H1 (cell line): ENCODE measurements around the gene CEP170. TPM values are rescaled to one million over a fixed set of nuclear protein-coding genes. Genes with fewer than 3 reads are reported as not detected.

Experiments used
- CTCF ChIA-PET: fragments of 300-600 bp; sonication (Branson Sonifier 250); formaldehyde crosslinking; loops from one replicate; lab custom pipeline; 2021; ENCODE audit not compliant: partially characterized antibody; lab: Charles Lee
- POLR2A ChIA-PET: fragments of 300-600 bp; sonication (Branson Sonifier 250); formaldehyde crosslinking; loops from one replicate; lab custom pipeline; 2021; ENCODE audit warnings: inconsistent platforms; ENCODE audit not compliant: partially characterized antibody; lab: Charles Lee
- DNase-seq, 2 experiments: peaks; one replicate each; pipeline versions ENCODE4 v3.0.0 to v3.0.0-alpha.2; 2010 to 2022; ENCODE audit warnings: low spot score in 2 of 2, low read depth in 1 of 2, mixed read lengths in 1 of 2
- FAIRE-seq: peaks from 2 replicates; lab custom pipeline; 2011; peaks lifted over from hg19 to GRCh38; lab: Jason Lieb, UNC
- H2AFZ ChIP-seq: 2 replicates; pipeline ENCODE4 v1.8.1; 2012; ENCODE audit warnings: low read length, inconsistent platforms
- H2AK5ac ChIP-seq: 2 replicates; pipeline ENCODE4 v1.6.1; 2013; ENCODE audit warnings: low read depth, low read length
- H2BK120ac ChIP-seq: replicated peaks from 2 replicates; pipeline ENCODE3; 2013; ENCODE audit warnings: low read depth, low read length, inconsistent platforms
- H2BK12ac ChIP-seq: 2 replicates; pipeline ENCODE4 v1.6.1; 2013; ENCODE audit warnings: low read depth, low read length
- H2BK15ac ChIP-seq: 2 replicates; pipeline ENCODE4 v1.6.1; 2013; ENCODE audit warnings: low read length
- H2BK20ac ChIP-seq: 2 replicates; pipeline ENCODE4 v1.6.1; 2013; ENCODE audit warnings: low read length
- H2BK5ac ChIP-seq: 2 replicates; pipeline ENCODE4 v1.6.1; 2013; ENCODE audit warnings: low read depth, low read length
- H3K14ac ChIP-seq: 2 replicates; pipeline ENCODE4 v1.6.1; 2013; ENCODE audit warnings: inconsistent platforms; ENCODE audit not compliant: insufficient read length
- H3K18ac ChIP-seq: 2 replicates; pipeline ENCODE4 v1.6.1; 2013; ENCODE audit warnings: low read length; ENCODE audit errors: extremely low read depth
- H3K23ac ChIP-seq: 2 replicates; pipeline ENCODE4 v1.6.1; 2013; ENCODE audit warnings: inconsistent platforms; ENCODE audit not compliant: insufficient read length
- H3K23me2 ChIP-seq: 2 replicates; pipeline ENCODE4 v1.6.1; 2013; ENCODE audit warnings: low read depth, low read length
- H3K27ac ChIP-seq: 2 replicates; pipeline ENCODE4 v1.6.1; 2011; ENCODE audit warnings: low read depth, low read length, inconsistent platforms
- H3K27me3 ChIP-seq, 4 experiments: replicated peaks in 1 of 4; 1 replicate in 1 of 4; 2 replicates in 3 of 4; pipeline versions ENCODE4 v1.6.1 to v1.8.1; 2011 to 2013; ENCODE audit warnings: low read length in 3 of 4, mild to moderate bottlenecking in 3 of 4, inconsistent platforms in 2 of 4, mixed read lengths in 2 of 4, moderate library complexity in 1 of 4; ENCODE audit not compliant: control insufficient read depth in 3 of 4, insufficient read depth in 3 of 4; ENCODE audit errors: extremely low read depth in 1 of 4
- H3K36me3 ChIP-seq, 4 experiments: 2 replicates each; pipeline versions ENCODE4 v1.6.1 to v1.8.1; 2011 to 2013; ENCODE audit warnings: mild to moderate bottlenecking in 4 of 4, low read length in 3 of 4, moderate library complexity in 2 of 4, control low read depth in 1 of 4, inconsistent platforms in 1 of 4; ENCODE audit not compliant: insufficient read depth in 4 of 4, control insufficient read depth in 2 of 4
- H3K4ac ChIP-seq: replicated peaks from 2 replicates; pipeline ENCODE3; 2013; ENCODE audit warnings: low read length, low read depth, mixed read lengths, inconsistent platforms; ENCODE audit not compliant: insufficient read length
- H3K4me1 ChIP-seq, 4 experiments: replicated peaks in 1 of 4; 1 replicate in 1 of 4; 2 replicates in 3 of 4; pipeline versions ENCODE4 v1.6.1 to v1.8.1; 2011 to 2013; ENCODE audit warnings: low read length in 3 of 4, inconsistent platforms in 2 of 4, mixed read lengths in 1 of 4; ENCODE audit not compliant: insufficient read depth in 4 of 4, control insufficient read depth in 3 of 4
- H3K4me2 ChIP-seq, 2 experiments: 2 replicates each; pipeline versions ENCODE4 v1.6.1 to v1.8.1; 2011 to 2013; ENCODE audit warnings: low read depth in 2 of 2, low read length in 2 of 2, control low read depth in 1 of 2, inconsistent platforms in 1 of 2, mild to moderate bottlenecking in 1 of 2; ENCODE audit not compliant: insufficient read depth in 1 of 2
- H3K4me3 ChIP-seq, 4 experiments: fragments of 200-600, 300-600 bp in 1 of 4; sonication (generic), shearing (Covaris generic), sonication (Bioruptor Twin) in 1 of 4; 2 replicates each; pipeline versions ENCODE4 v1.5.1 to v1.8.1; 2011 to 2016; ENCODE audit warnings: low read length in 4 of 4, low read depth in 3 of 4, control low read depth in 2 of 4, inconsistent platforms in 2 of 4, mild to moderate bottlenecking in 2 of 4, mixed read lengths in 1 of 4, moderate library complexity in 1 of 4; ENCODE audit not compliant: insufficient read depth in 2 of 4; ENCODE audit errors: extremely low read depth in 1 of 4
- H3K56ac ChIP-seq: replicated peaks from 2 replicates; pipeline ENCODE3; 2013; ENCODE audit warnings: low read depth, mild to moderate bottlenecking, mixed read lengths, low read length, inconsistent platforms; ENCODE audit not compliant: insufficient read length
- H3K79me1 ChIP-seq: 2 replicates; pipeline ENCODE4 v1.6.1; 2013; ENCODE audit warnings: low read depth, low read length, control low read depth
- H3K79me2 ChIP-seq, 2 experiments: 2 replicates each; pipeline versions ENCODE4 v1.6.1 to v1.8.1; 2012 to 2013; ENCODE audit warnings: low read length in 2 of 2, mild to moderate bottlenecking in 2 of 2, inconsistent platforms in 1 of 2; ENCODE audit not compliant: insufficient read depth in 2 of 2, control insufficient read depth in 1 of 2
- H3K9ac ChIP-seq, 4 experiments: replicated peaks in 1 of 4; 1 replicate in 1 of 4; 2 replicates in 3 of 4; pipeline versions ENCODE4 v1.6.1 to v1.8.1; 2011 to 2013; ENCODE audit warnings: low read depth in 3 of 4, low read length in 3 of 4, control low read depth in 2 of 4, mild to moderate bottlenecking in 2 of 4, moderate library complexity in 2 of 4, inconsistent platforms in 1 of 4; ENCODE audit errors: extremely low read depth in 1 of 4
- H3K9me3 ChIP-seq, 2 experiments: 2 replicates each; pipeline versions ENCODE4 v1.6.1 to v1.8.1; 2012 to 2013; ENCODE audit warnings: mild to moderate bottlenecking in 2 of 2, moderate library complexity in 2 of 2, control low read depth in 1 of 2, inconsistent platforms in 1 of 2, low read depth in 1 of 2, low read length in 1 of 2, mixed read lengths in 1 of 2; ENCODE audit not compliant: insufficient read depth in 2 of 2
- H4K20me1 ChIP-seq, 2 experiments: replicated peaks in 1 of 2; 2 replicates each; pipeline versions ENCODE3 to v1.8.1; 2011 to 2013; ENCODE audit warnings: inconsistent platforms in 2 of 2, low read length in 2 of 2, mild to moderate bottlenecking in 1 of 2; ENCODE audit not compliant: insufficient read depth in 2 of 2, control insufficient read depth in 1 of 2
- H4K5ac ChIP-seq: 2 replicates; pipeline ENCODE4 v1.6.1; 2013; ENCODE audit warnings: low read length, low read depth, mixed read lengths, inconsistent platforms; ENCODE audit not compliant: insufficient read length
- H4K8ac ChIP-seq: 2 replicates; pipeline ENCODE4 v1.8.0; 2013; ENCODE audit warnings: mild to moderate bottlenecking, moderate library complexity, low read length, inconsistent platforms; ENCODE audit not compliant: insufficient read depth; ENCODE audit errors: extremely low read depth
- H4K91ac ChIP-seq: replicated peaks from 2 replicates; pipeline ENCODE3; 2013; ENCODE audit warnings: low read length, mixed read lengths, inconsistent platforms; ENCODE audit not compliant: insufficient read length
- RFX5 ChIP-seq: IDR thresholded peaks from 2 replicates; pipeline ENCODE4 v1.6.1; 2011; ENCODE audit warnings: low read depth, low read length, improper control_type of control experiment, borderline replicate concordance
- WGBS, 2 experiments: shearing (Covaris generic) in 1 of 2; methylation state at CpG; one replicate each; pipeline versions ENCODE4 v1.1.6 to v1.1.7; 2013 to 2015; ENCODE audit warnings: low lambda C conversion rate in 2 of 2, mixed read lengths in 2 of 2, inconsistent platforms in 1 of 2, low coverage in 1 of 2, missing lambda C conversion rate in 1 of 2; ENCODE audit not compliant: insufficient replicate concordance in 2 of 2, insufficient coverage in 1 of 2, insufficient read length in 1 of 2; ENCODE audit errors: extremely low coverage in 1 of 2, missing lambda C conversion rate in 1 of 2; 5-methylcytosine and 5-hydroxymethylcytosine counted together
- polyA plus RNA-seq, 7 experiments: library from polyadenylated mRNA; depleted of rRNA in 3 of 7; stranded (reverse) in 5 of 7; unstranded in 2 of 7; fragments of >200 nt in 5 of 7; fragments of 200-250 nt in 2 of 7; gene quantifications; 1 replicate in 5 of 7; 2 replicates in 1 of 7; 4 replicates in 1 of 7; pipeline versions ENCODE4 v1.2.1 to v1.2.3, GENCODE V29; 2011 to 2013; ENCODE audit warnings: missing spikeins in 2 of 7, mixed read lengths in 2 of 7
- total RNA-seq: library from RNA; stranded (reverse); fragmentation: NEBNext Ultra II Directional; extraction: Animal tissue kit (Norgen Biotek cat#: 25700); gene quantifications from 2 replicates; pipeline ENCODE4 v1.2.1, GENCODE V29; 2021

Gene CEP170
- total and polyA plus RNA-seq, 2 of the 8 experiments (the other 6 are each of a cell fraction or from before 2014, with no cell fraction given): 33.1 to 97.2 TPM

DNA sequence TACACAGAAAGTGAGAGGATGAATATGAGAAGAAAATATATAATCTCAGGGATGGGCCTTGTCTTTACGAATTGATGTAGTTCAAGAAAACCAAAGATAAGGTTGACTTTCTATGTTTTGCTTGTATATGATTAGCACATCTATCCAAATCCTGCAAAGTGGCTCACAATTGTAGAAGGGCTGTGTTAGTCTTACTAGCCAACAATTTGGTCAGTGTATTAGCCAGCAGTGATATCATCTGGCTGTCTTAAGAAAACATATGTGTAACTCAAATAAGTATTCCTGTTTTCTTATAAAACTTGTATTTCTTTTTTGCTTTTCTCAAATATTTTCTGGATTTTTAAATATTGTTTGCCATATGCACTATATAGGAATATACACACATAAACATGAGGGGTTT lies 6.3 kb upstream of the CEP170 start:
- no peak overlapping the region for H4K8ac ChIP-seq
- no peak overlapping the region for H2BK15ac ChIP-seq
- H4K5ac ChIP-seq: no peak overlapping the region
- H3K4me1 ChIP-seq: no peaks in the 10 kb centered on the region
- H3K79me1 ChIP-seq: no peaks in the 10 kb centered on the region
- H3K79me2 ChIP-seq: peaks cover 0 to 3% of the 10 kb centered on the region in 2 experiments; a peak in 1 of 4 replicates
- ChIA-PET CTCF (interaction anchor here (0.6 kb wide), 1 partner anchor 580 kb away, joined by 5 read pairs; no protein-coding TSS in a partner anchor), POLR2A (no interaction called here)
- 95% methylated on average over 1 of the region's 1 CpG; no CpG with 5 or more reads in 1 of the 2 experiments for WGBS, 2 experiments
- H3K14ac ChIP-seq: no peak overlapping the region
- H2AK5ac ChIP-seq: no peak overlapping the region
- H2AFZ ChIP-seq: no peak overlapping the region
- H2BK12ac ChIP-seq: no peak overlapping the region
- H2BK120ac ChIP-seq: no peak overlapping the region
- no peak overlapping the region for H3K23ac ChIP-seq
- H3K23me2 ChIP-seq: no peaks in the 10 kb centered on the region
- H2BK20ac ChIP-seq: no peak overlapping the region
- FAIRE-seq (no peak), DNase-seq (no peak)
- H3K56ac ChIP-seq: no peak overlapping the region
- no peaks in the 10 kb centered on the region for H3K36me3 ChIP-seq
- H2BK5ac ChIP-seq: no peak overlapping the region
- no peaks in the 10 kb centered on the region for H3K27me3 ChIP-seq
- no peak overlapping the region for H3K4ac ChIP-seq
- H4K20me1 ChIP-seq: no peaks in the 10 kb centered on the region
- no peak overlapping the region for H3K9ac ChIP-seq
- no peak overlapping the region for H4K91ac ChIP-seq
- H3K27ac ChIP-seq: no peak overlapping the region
- TF ChIP-seq RFX5: no peak
- no peak overlapping the region for H3K4me3 ChIP-seq
- no peak overlapping the region for H3K18ac ChIP-seq
- H3K9me3 ChIP-seq: no peaks in the 10 kb centered on the region
- H3K4me2 ChIP-seq: no peak overlapping the region
